HG02938 (cell line): ENCODE measurements around the gene NR1I2.

Source experiments
- ATAC-seq: cut with Tn5 transposase; IDR thresholded peaks from one replicate; pipeline ENCODE4 v1.9.1; 2021; ENCODE audit warnings: mild to moderate bottlenecking, moderate library complexity; ENCODE audit not compliant: unreplicated experiment

The NR1I2 gene

DNA sequence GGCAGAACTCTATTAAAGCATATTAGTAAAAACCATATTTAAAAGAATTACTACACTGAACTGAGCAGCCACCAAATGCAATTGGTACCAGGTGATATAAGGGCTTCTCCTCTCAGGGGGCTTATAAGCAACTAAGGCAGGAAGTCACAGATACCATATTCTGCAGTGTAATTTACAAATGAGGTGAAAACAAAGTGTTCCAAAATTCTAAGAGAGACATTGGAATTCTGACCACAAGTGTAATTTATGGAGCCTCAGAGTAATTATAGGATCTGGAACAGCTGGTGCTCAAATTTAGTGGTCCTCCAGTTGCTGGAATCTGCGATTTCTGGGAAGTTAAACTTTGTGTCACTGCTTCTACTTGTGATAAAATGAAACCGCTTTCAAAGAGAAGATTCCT, 3.1 kb upstream of the NR1I2 start:
- no peak for ATAC-seq

DNA sequence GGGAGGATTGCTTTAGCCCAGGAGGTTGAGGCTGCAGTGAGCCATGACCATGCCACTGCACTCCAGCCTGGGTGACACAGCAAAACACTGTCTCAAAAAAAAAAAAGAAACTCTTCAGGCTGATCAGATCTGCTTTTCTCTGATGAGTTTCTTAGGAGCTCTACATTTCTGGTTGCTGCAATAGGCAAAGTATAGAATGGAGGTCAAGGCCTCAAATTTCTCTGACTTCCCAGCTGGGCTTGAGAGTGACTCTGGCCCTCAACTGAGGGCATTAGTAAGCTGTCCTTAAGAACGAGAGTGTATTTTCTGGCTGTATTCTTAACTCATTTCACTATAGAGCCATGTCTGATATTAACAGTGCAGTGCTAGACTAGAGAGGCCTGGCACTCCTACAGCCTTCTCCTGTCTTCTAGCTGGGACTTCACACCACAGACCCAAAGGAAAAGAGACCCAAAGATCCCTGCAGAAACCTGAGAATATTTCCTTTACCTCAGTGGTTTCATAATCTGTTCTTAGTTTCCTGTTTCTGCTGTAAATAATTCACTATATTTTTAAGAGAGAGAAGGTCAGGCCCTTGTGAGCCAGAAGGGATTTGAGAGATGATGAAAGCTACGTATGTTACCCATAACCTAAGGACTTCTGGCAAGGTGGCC, 2.0 kb upstream of the NR1I2 start:
- peak; percentile 83 for ATAC-seq

DNA sequence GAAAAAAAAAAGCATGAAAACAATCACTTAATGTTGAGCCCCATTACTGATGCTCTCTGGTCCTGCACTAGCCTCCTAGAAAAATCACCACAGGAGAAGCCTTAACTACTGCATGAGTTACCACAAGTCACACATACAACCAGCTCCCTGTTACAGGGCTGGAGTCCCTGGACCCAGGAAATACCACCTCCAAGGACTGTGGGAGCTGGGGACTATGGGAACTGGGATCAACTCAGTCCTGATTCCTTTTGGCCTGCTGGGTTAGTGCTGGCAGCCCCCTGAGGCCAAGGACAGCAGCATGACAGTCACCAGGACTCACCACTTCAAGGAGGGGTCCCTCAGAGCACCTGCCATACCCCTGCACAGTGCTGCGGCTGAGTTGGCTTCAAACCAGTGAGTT, 559 bp downstream of the NR1I2 start:
- no peak for ATAC-seq

DNA sequence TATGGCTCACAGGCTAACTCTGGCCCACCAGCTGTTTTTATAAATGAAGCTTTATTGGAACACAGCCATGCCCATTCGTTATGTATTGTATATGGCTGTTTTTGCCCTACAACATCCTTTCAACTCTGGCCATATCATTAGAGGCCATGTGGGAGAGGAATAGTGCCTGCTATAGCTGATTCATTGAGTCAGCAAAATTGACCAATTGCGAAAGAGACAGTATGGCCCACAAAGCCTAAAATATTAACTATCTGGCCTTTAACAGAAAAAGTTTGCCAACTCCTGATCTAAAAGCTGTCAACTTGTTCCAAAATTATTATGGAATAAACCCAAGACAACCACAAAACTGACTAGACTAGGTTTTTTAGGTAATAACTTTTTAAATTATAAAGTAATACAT, 1.4 kb downstream of the NR1I2 start:
- ATAC-seq: no peak

DNA sequence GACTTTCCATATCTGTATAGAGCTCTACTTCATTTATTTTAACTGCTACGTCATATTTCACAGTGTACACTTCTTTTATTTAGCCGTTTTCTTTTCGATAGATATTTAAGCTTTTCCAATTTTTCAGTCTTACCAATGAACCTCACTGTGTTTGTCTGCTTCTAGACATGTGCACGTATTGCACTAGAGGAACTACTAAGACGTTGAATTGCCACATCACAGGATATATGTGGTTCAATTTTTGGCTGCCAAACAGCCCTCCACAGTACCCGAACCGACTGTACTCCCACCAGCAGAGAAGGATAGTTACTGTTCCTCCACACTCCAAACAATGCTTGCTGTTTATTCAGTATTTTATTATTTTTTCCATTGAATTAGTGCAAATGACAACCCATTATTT, 2.0 kb downstream of the NR1I2 start:
- no peak for ATAC-seq

DNA sequence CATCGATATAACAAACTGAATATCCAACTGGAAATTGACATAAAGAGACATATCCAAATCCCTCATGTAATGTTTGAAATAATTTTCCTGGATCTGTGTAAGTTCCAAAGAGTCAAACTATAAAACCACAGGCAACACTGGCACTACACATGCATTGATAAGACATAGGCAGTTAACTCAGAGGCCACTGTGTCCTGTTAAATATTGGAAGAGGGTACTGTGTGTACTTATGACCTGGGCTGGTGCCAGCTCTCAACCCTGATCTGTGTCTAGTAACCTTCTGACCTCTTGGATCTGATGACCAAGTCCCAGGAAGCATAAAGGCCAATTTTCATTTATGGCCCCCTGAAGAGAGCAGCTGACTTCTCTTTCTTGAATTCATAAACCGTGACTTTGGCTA, 4.5 kb downstream of the NR1I2 start:
- no peak for ATAC-seq

DNA sequence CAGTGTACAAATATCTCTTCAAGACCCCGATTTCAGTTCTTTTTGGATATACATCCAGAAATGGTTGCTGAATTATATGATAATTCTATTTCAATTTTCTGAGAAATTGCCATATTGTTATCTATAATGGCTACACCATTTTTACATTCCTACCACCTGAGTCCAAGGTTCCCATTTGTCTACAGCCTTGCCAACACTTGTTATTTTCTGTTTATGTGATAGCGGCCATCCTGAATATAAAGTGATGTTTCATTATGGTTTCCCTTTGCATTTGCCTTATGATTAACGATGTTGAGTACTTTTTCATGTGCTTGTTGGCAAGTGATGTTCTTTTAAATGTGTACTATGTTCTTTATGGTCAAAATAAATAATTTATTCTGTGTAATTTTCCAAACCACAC, 8.5 kb downstream of the NR1I2 start:
- no peak for ATAC-seq

DNA sequence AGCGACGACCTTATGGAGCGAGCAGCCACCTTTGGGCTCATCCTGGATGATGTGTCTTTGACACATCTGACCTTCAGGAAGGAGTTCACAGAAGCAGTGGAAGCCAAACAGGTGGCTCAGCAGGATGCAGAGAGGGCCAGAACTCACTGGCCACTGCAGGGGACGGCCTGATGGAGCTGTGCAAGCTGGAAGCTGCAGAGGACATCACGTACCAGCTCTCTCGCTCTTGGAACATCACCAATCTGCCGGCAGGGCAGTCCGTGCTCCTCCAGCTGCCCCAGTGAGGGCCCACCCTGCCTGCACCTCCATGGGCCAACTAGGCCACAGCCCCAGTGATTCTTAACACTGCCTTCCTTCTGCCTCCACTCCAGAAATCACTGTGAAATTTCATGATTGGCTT, 10.4 kb downstream of the NR1I2 start:
- ATAC-seq: no peak

DNA sequence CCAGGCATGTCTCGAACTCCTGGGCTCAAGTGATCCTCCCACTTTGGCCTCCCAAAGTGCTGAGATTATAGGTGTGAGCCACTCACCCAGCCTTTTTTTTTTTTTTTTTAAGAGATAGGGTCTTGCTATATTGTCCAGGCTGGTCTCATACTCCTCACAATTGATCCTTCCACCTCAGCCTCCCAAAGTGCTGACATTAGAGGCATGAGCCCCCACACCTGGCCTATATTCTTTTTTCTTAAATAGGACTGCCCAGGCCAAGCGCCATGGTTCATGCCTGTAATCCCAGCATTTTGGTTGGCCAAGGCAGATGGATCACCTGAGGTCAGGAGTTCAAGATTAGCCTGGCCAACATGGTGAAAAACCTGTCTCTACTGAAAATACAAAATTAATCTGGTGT, 12.5 kb downstream of the NR1I2 start:
- no peak for ATAC-seq

DNA sequence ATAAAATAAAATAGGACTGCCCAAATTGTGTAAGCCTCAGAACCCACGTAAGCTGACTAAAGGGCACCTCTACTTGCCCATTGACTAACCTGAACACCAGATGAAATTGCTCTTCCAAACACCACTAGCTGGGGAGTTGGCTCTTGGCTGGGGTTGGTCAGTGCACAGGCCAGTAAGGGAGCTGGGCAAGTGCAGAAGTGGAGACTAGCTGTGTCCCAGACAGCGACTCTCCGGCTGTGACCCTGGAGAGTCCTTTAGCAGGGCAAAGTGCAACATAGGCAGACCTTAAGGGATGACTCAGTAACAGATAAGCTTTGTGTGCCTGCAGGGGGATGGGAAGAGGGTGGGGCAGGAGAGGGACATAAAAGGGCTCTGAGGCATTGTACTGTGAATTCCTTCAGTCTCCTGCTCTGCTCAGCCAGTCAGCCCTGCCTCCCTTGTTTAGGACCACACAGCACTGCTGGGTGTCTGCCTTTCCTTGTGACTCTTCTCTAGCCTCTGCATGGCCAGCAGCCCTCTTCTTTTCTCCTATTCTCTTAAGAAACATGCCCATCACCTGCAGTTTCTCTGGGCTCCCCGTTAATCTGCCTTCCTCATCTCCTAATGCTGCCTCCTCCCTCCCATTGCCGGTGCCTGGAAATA, 13.2 kb downstream of the NR1I2 start:
- no peak for ATAC-seq

DNA sequence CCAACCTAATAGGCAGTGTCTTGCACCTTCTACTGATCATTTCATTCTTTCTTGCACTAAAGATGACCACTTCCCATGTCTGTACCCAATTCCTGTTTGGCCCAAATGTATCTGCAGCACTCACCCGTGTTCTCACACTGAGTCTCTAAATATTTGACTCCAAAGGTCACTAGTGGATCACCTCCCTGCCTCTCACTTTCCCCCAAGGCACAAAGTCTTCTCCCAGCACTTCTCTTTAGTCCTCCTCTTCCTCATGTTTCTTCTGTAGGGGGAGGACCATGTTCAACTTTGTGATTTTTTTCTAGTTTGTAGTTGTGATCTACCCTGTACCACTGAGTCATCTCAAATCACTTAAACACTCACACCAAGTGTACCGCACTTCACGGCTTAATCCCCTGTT, 13.9 kb downstream of the NR1I2 start:
- no peak for ATAC-seq

DNA sequence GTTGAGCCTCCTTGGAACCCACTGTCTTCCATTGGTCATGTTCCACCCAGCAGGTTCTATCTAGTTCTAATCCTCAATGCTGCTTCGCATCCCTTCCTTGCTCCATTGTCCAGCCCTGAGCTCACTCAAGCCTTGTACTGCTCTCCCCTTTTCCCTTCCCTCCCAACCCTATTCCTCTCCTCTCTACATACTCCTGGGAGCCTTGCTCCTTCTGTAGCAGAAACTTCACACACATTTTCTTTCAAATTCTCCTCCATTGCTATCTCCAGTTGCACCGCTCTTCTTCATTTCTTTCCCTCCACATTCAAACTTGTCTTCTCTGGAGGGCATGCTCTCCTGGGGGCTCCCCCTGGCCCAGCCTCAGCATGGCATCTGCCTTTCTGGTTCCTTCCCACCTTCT, 14.5 kb downstream of the NR1I2 start:
- no peak for ATAC-seq

DNA sequence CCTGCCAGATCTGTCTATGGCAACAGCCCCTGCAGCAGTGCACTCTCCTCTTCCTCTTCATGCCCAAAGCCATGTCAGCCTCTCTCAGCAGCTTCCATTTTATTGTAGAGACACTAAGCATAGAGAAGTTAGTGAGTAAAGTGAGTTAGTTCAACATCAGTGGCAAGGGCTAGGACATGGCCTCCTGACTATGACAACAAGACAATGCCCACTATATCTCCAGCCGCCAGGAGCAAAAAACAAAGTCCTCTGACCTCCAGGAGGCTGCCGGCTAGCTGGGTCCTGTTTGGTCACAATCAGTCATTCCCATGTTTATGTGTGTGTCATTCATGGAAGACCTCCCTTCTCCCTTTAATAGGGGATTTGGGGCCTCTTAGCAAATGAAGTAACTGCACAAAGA, 14.9 kb downstream of the NR1I2 start:
- no peak for ATAC-seq

DNA sequence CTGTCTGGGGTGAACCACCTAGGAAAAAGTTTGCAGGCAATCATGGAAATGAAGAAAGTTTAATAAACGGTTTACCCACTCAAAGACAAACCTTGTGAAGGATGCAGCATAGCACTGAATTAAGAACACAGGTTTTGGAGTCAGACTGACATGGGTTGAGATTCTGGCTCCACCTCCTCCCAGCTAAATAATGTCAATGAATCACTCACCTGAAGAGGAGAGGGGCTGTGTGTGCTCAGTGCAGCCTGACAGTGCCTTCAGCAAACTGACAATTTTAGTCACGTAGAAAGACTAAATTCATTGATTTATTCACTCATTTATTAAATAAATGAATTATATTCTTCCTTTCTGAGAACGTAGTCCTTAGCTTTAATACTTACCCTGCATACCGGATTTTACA, 18.9 kb downstream of the NR1I2 start:
- ATAC-seq: no peak

DNA sequence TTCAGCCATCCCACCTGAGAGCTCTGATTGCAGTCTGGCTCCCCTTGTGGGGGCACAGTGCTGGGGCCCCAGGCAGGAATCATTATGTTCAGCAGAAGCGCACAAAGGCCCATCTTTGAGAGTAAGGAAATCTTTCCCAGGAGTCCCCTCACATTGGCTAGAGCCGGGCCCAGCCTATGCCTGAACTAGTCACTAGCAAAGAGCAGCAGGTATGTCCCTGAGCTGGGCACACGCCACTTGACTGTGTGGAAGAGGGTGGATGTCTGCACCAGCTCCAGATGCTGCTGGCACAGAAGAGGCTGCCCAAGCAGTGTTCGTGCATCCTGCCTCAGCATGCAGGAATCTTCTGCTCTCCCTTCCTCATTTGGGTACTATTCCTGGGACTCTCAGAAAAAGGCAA, 26.3 kb downstream of the NR1I2 start:
- ATAC-seq: no peak

DNA sequence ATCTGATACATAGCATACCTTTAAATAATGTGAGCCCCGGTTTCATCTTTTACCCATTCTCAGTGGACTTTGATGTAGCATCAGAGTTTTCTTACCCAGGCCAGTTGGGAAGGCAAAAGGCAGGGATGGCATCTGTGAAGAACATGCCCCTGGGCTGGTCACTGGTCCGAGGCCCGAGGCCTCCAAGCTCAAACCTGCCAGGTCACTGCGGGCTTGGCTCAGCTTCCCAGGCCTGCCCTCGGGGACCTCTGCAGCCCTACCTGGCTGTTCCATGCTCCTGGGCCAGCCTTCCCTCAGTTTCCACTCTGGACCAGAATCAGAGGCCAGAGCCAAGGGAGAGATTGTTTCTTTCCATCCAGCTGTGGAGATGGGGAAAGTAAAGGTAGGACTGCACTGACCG, 26.9 kb downstream of the NR1I2 start:
- ATAC-seq: no peak

DNA sequence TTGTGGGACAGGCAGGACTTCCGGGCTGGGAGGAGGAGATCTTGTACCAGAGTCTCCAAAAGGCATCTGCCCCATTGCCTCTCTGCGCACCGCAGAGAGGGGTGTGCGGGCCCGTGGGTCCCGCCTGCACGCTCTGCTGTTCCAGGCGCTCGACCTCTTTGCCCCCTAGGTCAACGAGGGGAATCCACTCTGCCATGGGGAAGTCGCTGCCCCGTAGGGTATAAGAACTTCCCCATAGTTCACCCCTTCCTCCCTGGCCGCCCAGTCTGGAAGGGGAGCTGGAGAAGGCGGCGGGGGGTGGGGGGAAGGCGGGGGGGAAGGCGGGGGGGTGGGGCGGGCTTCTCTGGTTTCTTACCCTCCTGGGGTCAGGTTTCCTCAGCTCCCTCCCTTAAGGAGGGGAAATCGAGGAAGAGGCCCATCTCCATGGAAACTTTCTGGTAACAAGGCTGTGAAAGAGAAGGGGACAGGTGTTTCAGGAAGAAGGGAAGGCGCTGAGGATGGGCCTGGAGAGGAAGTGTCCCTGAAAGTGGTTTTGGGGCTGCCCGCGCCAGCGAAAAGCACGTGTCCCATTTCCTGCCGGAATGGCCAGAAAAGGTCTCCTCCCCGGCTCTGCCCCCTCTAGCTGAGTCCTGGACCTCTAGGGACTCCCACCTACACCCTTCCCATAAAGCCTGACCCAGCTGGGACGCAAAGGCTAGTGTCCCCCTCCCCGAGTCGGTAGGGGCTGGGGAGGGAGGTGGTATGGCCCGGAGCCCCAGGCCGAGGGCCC, 27.5 kb downstream of the NR1I2 start:
- ATAC-seq: peak; percentile 45

DNA sequence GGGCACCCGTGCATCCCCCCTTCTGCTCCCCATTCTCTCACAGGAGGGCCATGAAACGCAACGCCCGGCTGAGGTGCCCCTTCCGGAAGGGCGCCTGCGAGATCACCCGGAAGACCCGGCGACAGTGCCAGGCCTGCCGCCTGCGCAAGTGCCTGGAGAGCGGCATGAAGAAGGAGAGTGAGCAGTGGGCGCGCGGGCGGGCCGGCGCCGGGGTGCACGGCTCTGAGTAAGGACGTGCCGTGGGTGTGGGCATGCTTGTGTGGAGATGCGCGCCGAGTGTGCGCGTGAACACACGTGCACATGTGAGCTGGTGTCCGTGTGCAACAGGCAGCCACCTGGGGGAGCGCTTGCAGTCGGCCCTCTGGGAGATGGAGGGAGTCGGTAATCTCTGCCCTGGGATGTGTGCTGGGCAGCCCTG, 28.1 kb downstream of the NR1I2 start:
- ATAC-seq: peak; percentile 73

DNA sequence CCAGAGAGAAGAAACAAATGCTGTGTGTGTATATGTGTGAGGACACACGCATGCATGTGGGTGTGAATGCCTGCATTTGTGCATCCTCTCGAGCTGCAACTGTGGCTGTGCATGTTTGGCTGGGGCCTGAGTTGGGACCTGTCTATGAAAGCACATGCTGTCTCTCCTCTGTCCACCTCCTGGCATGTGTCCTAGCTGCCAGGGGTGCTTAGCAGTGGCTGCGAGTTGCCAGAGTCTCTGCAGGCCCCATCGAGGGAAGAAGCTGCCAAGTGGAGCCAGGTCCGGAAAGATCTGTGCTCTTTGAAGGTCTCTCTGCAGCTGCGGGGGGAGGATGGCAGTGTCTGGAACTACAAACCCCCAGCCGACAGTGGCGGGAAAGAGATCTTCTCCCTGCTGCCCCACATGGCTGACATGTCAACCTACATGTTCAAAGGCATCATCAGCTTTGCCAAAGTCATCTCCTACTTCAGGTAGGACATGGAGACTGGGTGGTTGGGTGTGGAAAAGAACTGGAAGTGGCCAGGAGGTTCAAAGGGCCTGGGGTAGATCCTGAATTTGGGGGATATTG, 30.7 kb downstream of the NR1I2 start:
- ATAC-seq: no peak

DNA sequence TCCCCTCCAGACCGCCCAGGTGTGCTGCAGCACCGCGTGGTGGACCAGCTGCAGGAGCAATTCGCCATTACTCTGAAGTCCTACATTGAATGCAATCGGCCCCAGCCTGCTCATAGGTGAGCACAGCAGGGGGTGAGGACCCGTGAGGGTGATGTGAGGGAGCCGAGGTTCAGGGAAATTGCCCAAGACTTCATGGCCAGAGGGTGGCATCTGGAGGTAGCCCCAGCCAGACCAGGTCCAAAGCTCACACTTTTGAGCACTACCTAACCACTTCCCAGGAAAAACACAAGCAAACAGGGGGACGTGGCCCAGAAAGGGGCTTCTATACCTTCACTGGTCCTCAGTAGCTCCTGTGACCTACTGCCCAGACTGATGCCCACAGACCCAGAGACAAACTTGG, 33.8 kb downstream of the NR1I2 start:
- ATAC-seq: no peak

DNA sequence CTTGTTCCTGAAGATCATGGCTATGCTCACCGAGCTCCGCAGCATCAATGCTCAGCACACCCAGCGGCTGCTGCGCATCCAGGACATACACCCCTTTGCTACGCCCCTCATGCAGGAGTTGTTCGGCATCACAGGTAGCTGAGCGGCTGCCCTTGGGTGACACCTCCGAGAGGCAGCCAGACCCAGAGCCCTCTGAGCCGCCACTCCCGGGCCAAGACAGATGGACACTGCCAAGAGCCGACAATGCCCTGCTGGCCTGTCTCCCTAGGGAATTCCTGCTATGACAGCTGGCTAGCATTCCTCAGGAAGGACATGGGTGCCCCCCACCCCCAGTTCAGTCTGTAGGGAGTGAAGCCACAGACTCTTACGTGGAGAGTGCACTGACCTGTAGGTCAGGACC, 35.2 kb downstream of the NR1I2 start:
- ATAC-seq: no peak
